HepG2 (cell line): ENCODE measurements around the gene PVRIG. TPM values are rescaled to one million over a fixed set of nuclear protein-coding genes. Genes with fewer than 3 reads are reported as not detected.
A peak's percentile ranks its signal among the peaks of the same experiment; 100 is the strongest.
"Not testable (repeated sequence)": the region's sequence is repeated elsewhere in the genome, so short reads cannot be mapped to it uniquely, and the experiment has no call there.

Experiments
- ATAC-seq: fragments of 200-7000 bp; cut with Tn5 transposase; 3 replicates; pipeline ENCODE4 v1.9.1; 2020; ENCODE audit warnings: mild to moderate bottlenecking, moderate library complexity
- BruUV-seq: library from RNA; stranded (reverse); fragments of 400-500 nt; replicated peaks from 2 replicates; lab custom pipeline; 2021; lab: Mats Ljungman, UMichigan
- CTCF ChIA-PET: fragments of 300-600 bp; formaldehyde crosslinking; extraction: SDS; loops from one replicate; lab custom pipeline; 2021; ENCODE audit warnings: low total read pairs, inconsistent platforms, low intra/inter-chr PET ratio; lab: Yijun Ruan, JAX
- POLR2A ChIA-PET: fragments of 350-600 bp; sonication (Branson Sonifier 250); formaldehyde crosslinking; loops from one replicate; lab custom pipeline; 2020; ENCODE audit warnings: antibody characterized with exemption, inconsistent platforms; lab: Yijun Ruan, JAX
- DNase-seq: peaks from one replicate; pipeline ENCODE4 v3.0.0-alpha.2; 2015; ENCODE audit warnings: low spot score
- FAIRE-seq: peaks from 3 replicates; lab custom pipeline; 2011; peaks lifted over from hg19 to GRCh38; lab: Jason Lieb, UNC
- H2AFZ ChIP-seq: one replicate; pipeline ENCODE4 v1.6.1; 2011; ENCODE audit warnings: low read length, inconsistent platforms
- H3K27ac ChIP-seq: fragments of 300-600 bp; 3 replicates; pipeline ENCODE4 v1.8.0; 2011; ENCODE audit warnings: mixed run types, mild to moderate bottlenecking, mixed read lengths, low read length, inconsistent platforms; ENCODE audit not compliant: insufficient read depth; ENCODE audit errors: extremely low read length
- H3K27me3 ChIP-seq, 2 experiments: fragments of 200-600 bp in 1 of 2; 2 replicates in 1 of 2; 3 replicates in 1 of 2; pipeline versions ENCODE4 v1.6.0 to v1.8.0; 2011; ENCODE audit warnings: low read length in 2 of 2, mild to moderate bottlenecking in 2 of 2, moderate library complexity in 2 of 2, inconsistent platforms in 1 of 2; ENCODE audit not compliant: insufficient read depth in 2 of 2, control insufficient read depth in 1 of 2
- H3K36me3 ChIP-seq, 2 experiments: fragments of 200-600 bp in 1 of 2; replicated peaks in 1 of 2; 2 replicates in 1 of 2; 3 replicates in 1 of 2; pipeline versions ENCODE4 v1.5.1 to v1.8.0; 2011; ENCODE audit warnings: low read length in 2 of 2, inconsistent platforms in 1 of 2; ENCODE audit not compliant: insufficient read depth in 2 of 2, control insufficient read depth in 1 of 2
- H3K4me1 ChIP-seq: 2 replicates; pipeline ENCODE4 v1.5.1; 2012; ENCODE audit warnings: low read length, inconsistent platforms; ENCODE audit not compliant: insufficient read depth
- H3K4me2 ChIP-seq: 2 replicates; pipeline ENCODE4 v1.6.0; 2011; ENCODE audit warnings: low read depth, low read length, inconsistent platforms
- H3K4me3 ChIP-seq, 3 experiments: fragments of 200-600 bp in 1 of 3; sonication (generic), shearing (Covaris generic) in 1 of 3; replicated peaks in 1 of 3; 2 replicates each; pipeline ENCODE4 v1.5.1; 2011 to 2016; ENCODE audit warnings: low read length in 3 of 3, inconsistent platforms in 2 of 3, low read depth in 2 of 3, mild to moderate bottlenecking in 2 of 3, control low read depth in 1 of 3, mixed read lengths in 1 of 3; ENCODE audit not compliant: insufficient read depth in 1 of 3
- H3K79me2 ChIP-seq: one replicate; pipeline ENCODE4 v1.6.1; 2011; ENCODE audit warnings: low read length, inconsistent platforms; ENCODE audit not compliant: insufficient read depth
- H3K9ac ChIP-seq: 2 replicates; pipeline ENCODE4 v1.6.0; 2011; ENCODE audit warnings: mild to moderate bottlenecking, low read depth, low read length, inconsistent platforms; ENCODE audit not compliant: insufficient read depth
- H3K9me3 ChIP-seq: 2 replicates; pipeline ENCODE4 v1.5.1; 2012; ENCODE audit warnings: mild to moderate bottlenecking, low read length
- H4K20me1 ChIP-seq: 2 replicates; pipeline ENCODE4 v1.6.0; 2011; ENCODE audit warnings: inconsistent platforms, mild to moderate bottlenecking, low read length, moderate library complexity; ENCODE audit not compliant: insufficient read depth
- BCL6 ChIP-seq: IDR thresholded peaks from 2 replicates; pipeline ENCODE4 v1.6.1; 2016; ENCODE audit warnings: missing genetic modification reagents, missing compliant biosample characterization
- ERF ChIP-seq: IDR thresholded peaks from 2 replicates; pipeline ENCODE4 v1.6.1; 2018; ENCODE audit warnings: missing biosample characterization, missing genetic modification reagents
- FOXA3 ChIP-seq: IDR thresholded peaks from 2 replicates; pipeline ENCODE4 v1.6.1; 2016; ENCODE audit warnings: missing genetic modification reagents, missing compliant biosample characterization
- FOXK2 ChIP-seq: fragments of 450-650 bp; IDR thresholded peaks from 2 replicates; pipeline ENCODE4 v1.6.1; 2016
- HNF4G ChIP-seq, 2 experiments: sonication (generic) in 1 of 2; formaldehyde crosslinking in 1 of 2; IDR thresholded peaks; 2 replicates each; pipeline versions ENCODE4 v1.4.0 to v1.6.1; 2011 to 2020; ENCODE audit warnings: borderline replicate concordance in 2 of 2, low read depth in 2 of 2, mild to moderate bottlenecking in 2 of 2, low read length in 1 of 2, missing genetic modification reagents in 1 of 2, moderate library complexity in 1 of 2
- MED1 ChIP-seq: sonication (generic); formaldehyde crosslinking; IDR thresholded peaks from 2 replicates; pipeline ENCODE4 v1.4.0; 2020; ENCODE audit warnings: missing genetic modification reagents
- NR2F2 ChIP-seq: IDR thresholded peaks from 2 replicates; pipeline ENCODE4 v1.6.1; 2012; ENCODE audit warnings: low read depth, inconsistent platforms, borderline replicate concordance
- PPARG ChIP-seq: conservative IDR thresholded peaks from 2 replicates; pipeline ENCODE4 v1.6.1; 2016; ENCODE audit warnings: missing biosample characterization, missing genetic modification reagents
- SIX1 ChIP-seq: sonication (generic); formaldehyde crosslinking; IDR thresholded peaks from 2 replicates; pipeline ENCODE4 v1.4.0; 2020; ENCODE audit warnings: missing genetic modification reagents, borderline replicate concordance
- SOX6 ChIP-seq, 2 experiments: fragments of 450-650 bp in 1 of 2; sonication (generic) in 1 of 2; formaldehyde crosslinking in 1 of 2; IDR thresholded peaks; 2 replicates each; pipeline versions ENCODE4 v1.4.0 to v1.6.1; 2017 to 2020; ENCODE audit warnings: antibody characterized with exemption in 1 of 2, mild to moderate bottlenecking in 1 of 2, missing genetic modification reagents in 1 of 2
- SP5 ChIP-seq: IDR thresholded peaks from 2 replicates; pipeline ENCODE4 v1.6.1; 2016; ENCODE audit warnings: low read depth, borderline replicate concordance
- TFE3 ChIP-seq: IDR thresholded peaks from 2 replicates; pipeline ENCODE4 v1.6.1; 2016
- THAP11 ChIP-seq: IDR thresholded peaks from 2 replicates; pipeline ENCODE4 v1.6.1; 2016; ENCODE audit warnings: missing biosample characterization, missing genetic modification reagents
- WGBS: methylation state at CpG from one replicate; pipeline ENCODE4 v1.1.6; 2017; ENCODE audit warnings: low lambda C conversion rate; 5-methylcytosine and 5-hydroxymethylcytosine counted together
- in situ Hi-C: cut with HindIII; loops from 2 replicates; pipeline ENCODE4 v1.10.0; 2017; ENCODE audit warnings: low pct_unique_long_range_greater_than_20kb; ENCODE audit not compliant: extremely low pct_ligation_motif_present
- intact Hi-C: fragments of 100-400 bp; cut with micrococcal nuclease; formaldehyde crosslinking; loops from one replicate; pipeline ENCODE4 v1.10.0; 2022; ENCODE audit not compliant: unreplicated experiment
- polyA plus RNA-seq, 8 experiments: library from polyadenylated mRNA; depleted of rRNA in 3 of 8; stranded (reverse) in 7 of 8; unstranded in 1 of 8; fragments of >200 nt; fragmentation: Illumina TruSeq in 4 of 8; extraction: Trizol in 4 of 8; gene quantifications; 2 replicates each; pipeline versions ENCODE4 v1.2.1 to v1.2.3, GENCODE V29; 2011 to 2016; ENCODE audit warnings: low read depth in 4 of 8, missing spikeins in 1 of 8, mixed read lengths in 1 of 8; ENCODE audit not compliant: insufficient read depth in 1 of 8
- total RNA-seq, 5 experiments: library from RNA; depleted of rRNA; stranded (reverse); fragments of >200 nt; fragmentation: Illumina TruSeq; extraction: Trizol; gene quantifications; 2 replicates each; pipeline ENCODE4 v1.2.3, GENCODE V29; 2016; ENCODE audit warnings: low read depth in 1 of 5
- TF ChIP-seq, protein P1 (sequence below): IDR thresholded peaks from 2 replicates; pipeline ENCODE4 v1.6.1; 2012; ENCODE audit warnings: inconsistent platforms

Gene PVRIG
- total and polyA plus RNA-seq, 2 of the 13 experiments (the other 11 are each of a cell fraction or from before 2014, with no cell fraction given) = not detected

GRCh38 chr7:100244988-100245605 is 25.3 kb downstream of the PVRIG start (continued):
- TF ChIP-seq NR2F2 = peak; percentile 69; the same call in 1 of the 2 replicates
- not testable (repeated sequence) for TF ChIP-seq SOX6 (IDR thresholded peaks at IDR 0.05); HNF4G (CRISPR knock-in tag; IDR thresholded peaks at IDR 0.05; ENCODE audit: borderline replicate concordance, low read depth)
- peak; percentile 73 for TF ChIP-seq SOX6 (CRISPR knock-in tag; IDR thresholded peaks at IDR 0.05)
- peak; percentile 62; the same call in 1 of the 2 replicates for TF ChIP-seq SIX1 (CRISPR knock-in tag)
- TF ChIP-seq MED1 (CRISPR knock-in tag) = peak; percentile 53
- peak; percentile 26; the same call in 1 of the 2 replicates for TF ChIP-seq ERF (CRISPR knock-in tag)
- TF ChIP-seq SP5 = peak; percentile 42; the same call in 1 of the 2 replicates
- TF ChIP-seq FOXK2 = peak; percentile 47; the same call in 1 of the 2 replicates
- peak; percentile 79 for TF ChIP-seq BCL6
- peak; percentile 25; the same call in 1 of the 2 replicates for TF ChIP-seq HNF4G (IDR thresholded peaks at IDR 0.05; ENCODE audit: borderline replicate concordance, low read depth, low read length)
- TF ChIP-seq PPARG = 0 out of 2 replicates have a peak, but pooled peaks have one; percentile 17
- peak; percentile 30; the same call in 1 of the 2 replicates for TF ChIP-seq THAP11 (CRISPR knock-in tag)
- TF ChIP-seq TFE3 = 0 out of 2 replicates have a peak, but pooled peaks have one; percentile 43
- TF ChIP-seq, protein P1, sequence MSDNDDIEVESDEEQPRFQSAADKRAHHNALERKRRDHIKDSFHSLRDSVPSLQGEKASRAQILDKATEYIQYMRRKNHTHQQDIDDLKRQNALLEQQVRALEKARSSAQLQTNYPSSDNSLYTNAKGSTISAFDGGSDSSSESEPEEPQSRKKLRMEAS = 0 out of 2 replicates have a peak, but pooled peaks have one; percentile 43
- TF ChIP-seq FOXA3 (CRISPR knock-in tag) = peak; percentile 90

DNA sequence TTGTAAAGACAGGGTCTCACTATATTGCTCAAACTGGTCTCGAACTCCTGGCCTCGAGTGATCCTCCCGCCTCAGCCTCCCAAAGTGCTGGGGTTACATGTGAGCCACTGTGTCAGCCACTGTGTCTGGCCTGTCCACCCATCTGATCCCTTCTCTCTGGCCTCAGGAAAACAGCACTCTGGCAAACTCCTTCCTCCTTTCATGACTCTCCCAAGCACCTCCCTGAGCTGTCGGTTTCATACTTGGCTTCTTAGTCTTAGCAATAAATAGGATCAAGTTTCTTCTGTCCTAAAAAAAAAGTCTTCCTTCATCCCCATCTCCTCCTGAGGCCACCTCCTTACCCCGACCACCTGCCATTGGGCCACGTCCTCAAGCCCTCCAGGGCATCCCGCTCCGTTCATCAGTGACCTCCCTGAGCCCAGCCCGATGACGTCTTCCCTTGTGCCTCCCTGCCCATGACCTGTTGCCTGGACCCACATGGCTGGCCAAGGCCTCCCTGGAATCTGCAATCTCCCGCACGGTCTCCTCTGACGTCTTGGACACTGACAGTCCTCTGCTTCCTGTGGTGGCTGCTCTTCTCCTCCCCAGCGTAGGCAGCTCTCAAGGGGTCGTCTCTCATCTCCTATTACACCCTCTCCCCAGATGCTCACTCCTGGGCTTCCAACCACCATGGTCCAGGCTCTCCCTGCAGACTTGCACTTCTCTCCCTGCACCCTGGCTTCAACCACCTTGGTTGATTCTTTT is 26.5 kb downstream of the PVRIG start:
- H3K4me2 ChIP-seq, H3K27ac ChIP-seq, CTCF ChIA-PET, H2AFZ ChIP-seq, BruUV-seq, H3K36me3 ChIP-seq, ATAC-seq, H3K9me3 ChIP-seq, H3K4me3 ChIP-seq, H3K27me3 ChIP-seq, FAIRE-seq, DNase-seq, in situ Hi-C loops, H4K20me1 ChIP-seq, H3K9ac ChIP-seq: not testable (repeated sequence)
- peaks cover 13% of the 10 kb centered on the region for H3K79me2 ChIP-seq
- peaks cover 75% of the 10 kb centered on the region for H3K4me1 ChIP-seq
- intact Hi-C loops = loop anchor here (2.0 to 10.0 kb wide), 2 partner anchors 25 to 99 kb away; no protein-coding TSS in a partner anchor
- WGBS = 94% methylated on average over 15 of the region's 15 CpGs
- POLR2A ChIA-PET = interaction anchor here (0.7 to 1.8 kb wide), 3 partner anchors 24 to 101 kb away, joined by 3 to 5 read pairs (median 3); no protein-coding TSS in a partner anchor
